Stomach (tissue), 9 donors: Measurements from ENCODE around the gene SEMA3A. TPM values are rescaled to one million over a fixed set of nuclear protein-coding genes. Genes with fewer than 3 reads are reported as not detected.

Source experiments
- DNase-seq, 2 donors: peaks; one replicate each; pipeline versions ENCODE4 v3.0.0 to v3.0.0-alpha.2; 2013 to 2019
- H3K27ac ChIP-seq, 5 donors: fragments of 200-600 bp in 4 of 5; sonication (generic) in 4 of 5; one replicate each; pipeline ENCODE4 v1.5.1; 2013 to 2019; ENCODE audit warnings: mild to moderate bottlenecking in 1 of 5, moderate library complexity in 1 of 5
- H3K27me3 ChIP-seq, 3 donors: fragments of 200-600 bp; sonication (generic); one replicate each; pipeline ENCODE4 v1.5.1; 2017 to 2019; ENCODE audit warnings: mixed run types in 1 of 3
- H3K36me3 ChIP-seq, 4 donors: fragments of 200-600 bp; sonication (generic); 1 replicate in 3 of 4; 2 replicates in 1 of 4; pipeline ENCODE4 v1.5.1; 2016 to 2019
- H3K4me1 ChIP-seq, 4 donors: fragments of 200-600 bp; sonication (generic); one replicate each; pipeline ENCODE4 v1.5.1; 2016 to 2019
- H3K4me3 ChIP-seq, 4 donors: fragments of 200-600 bp; sonication (generic) in 3 of 4; one replicate each; pipeline ENCODE4 v1.5.1; 2016 to 2019; ENCODE audit warnings: mild to moderate bottlenecking in 1 of 4
- H3K9me3 ChIP-seq, 4 donors: fragments of 200-600 bp; sonication (generic); one replicate each; pipeline ENCODE4 v1.5.1; 2016 to 2019
- EP300 ChIP-seq: sonication (generic); formaldehyde crosslinking; IDR thresholded peaks from one replicate; pipeline ENCODE4 v1.6.1; 2017; ENCODE audit warnings: antibody characterized with exemption
- POLR2A ChIP-seq, 4 donors: fragments of 450-650 bp; IDR thresholded peaks; one replicate each; pipeline ENCODE4 v1.6.1; 2016; ENCODE audit warnings: antibody characterized with exemption in 4 of 4, control low read depth in 2 of 4, mild to moderate bottlenecking in 1 of 4, moderate library complexity in 1 of 4
- POLR2AphosphoS5 ChIP-seq, 3 donors: sonication (generic); formaldehyde crosslinking; IDR thresholded peaks; one replicate each; pipeline ENCODE4 v1.6.1; 2016; ENCODE audit warnings: antibody characterized with exemption in 3 of 3
- WGBS, 5 donors: extraction: QIAGEN DNeasy Blood & Tissue Kit in 3 of 5; methylation state at CpG; one replicate each; pipeline versions ENCODE4 v1.1.5 to v1.1.7; 2013 to 2018; 5-methylcytosine and 5-hydroxymethylcytosine counted together
- intact Hi-C: fragments of 100-400 bp; cut with DNase I; formaldehyde crosslinking; loops from one replicate; pipeline ENCODE4 v1.15.1; 2023; ENCODE audit warnings: low total_unique reads
- polyA plus RNA-seq, 3 donors: library from polyadenylated mRNA; stranded (reverse); fragments of 200-250 nt; gene quantifications; one replicate each; pipeline ENCODE4 v1.2.3, GENCODE V29; 2013
- total RNA-seq, 5 donors: library from RNA; depleted of rRNA; stranded (reverse); fragments of >200 nt; gene quantifications; one replicate each; pipeline versions ENCODE4 v1.1.0 to v1.2.3, GENCODE V29; 2014 to 2016
- TF ChIP-seq, protein P1 (sequence below), 7 experiments: fragments of 450-650 bp in 4 of 7; fragments of 200-600 bp in 3 of 7; sonication (generic) in 3 of 7; IDR thresholded peaks; one replicate each; pipeline ENCODE4 v1.5.1; 2016 to 2019; ENCODE audit warnings: antibody characterized with exemption in 7 of 7, control low read depth in 2 of 7, mild to moderate bottlenecking in 1 of 7
- donor health status: healthy with polysubstance abuse.
- donor health status: Bipolar disorder and iron deficiency.
- donor health status: healthy.

Gene SEMA3A
- total and polyA plus RNA-seq, 8 donors: 0.31 to 34.8 (median 2.8) TPM

DNA sequence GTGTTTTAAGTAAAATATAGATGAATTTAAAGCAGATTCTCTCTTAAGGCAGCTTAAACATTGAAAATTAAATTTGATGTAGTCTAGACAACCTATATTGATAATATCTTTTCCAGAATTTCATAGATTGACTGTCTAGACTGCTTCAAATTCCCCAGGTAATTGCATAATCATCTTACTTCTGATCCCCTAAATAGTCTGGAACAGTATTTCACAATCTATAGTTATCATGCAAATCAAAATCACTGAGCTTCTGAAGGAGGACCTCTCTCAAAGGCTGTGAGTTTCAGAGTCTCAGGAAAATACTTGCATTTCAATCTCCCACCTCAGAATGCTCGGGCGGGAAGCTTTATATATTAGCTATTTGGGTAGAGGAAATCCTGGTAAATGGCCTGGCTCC, 87.3 kb downstream of the SEMA3A start:
- Histone ChIP-seq H3K4me3 (no peak overlapping the region), H3K4me1 (peaks cover 0 to 8% (median 3%) of the 10 kb centered on the region in 4 donors), H3K27ac (no peak overlapping the region), H3K9me3 (no peaks in the 10 kb centered on the region), H3K27me3 (no peaks in the 10 kb centered on the region), H3K36me3 (no peaks in the 10 kb centered on the region)
- no peak for DNase-seq
- 71 to 93% (median 87%) methylated on average over 2 of the region's 2 CpGs for WGBS, 5 donors
- intact Hi-C loops: no loop called here
- no peak for TF ChIP-seq POLR2AphosphoS5 (IDR thresholded peaks at IDR 0.05)
- TF ChIP-seq EP300: no peak
- TF ChIP-seq, protein P1, sequence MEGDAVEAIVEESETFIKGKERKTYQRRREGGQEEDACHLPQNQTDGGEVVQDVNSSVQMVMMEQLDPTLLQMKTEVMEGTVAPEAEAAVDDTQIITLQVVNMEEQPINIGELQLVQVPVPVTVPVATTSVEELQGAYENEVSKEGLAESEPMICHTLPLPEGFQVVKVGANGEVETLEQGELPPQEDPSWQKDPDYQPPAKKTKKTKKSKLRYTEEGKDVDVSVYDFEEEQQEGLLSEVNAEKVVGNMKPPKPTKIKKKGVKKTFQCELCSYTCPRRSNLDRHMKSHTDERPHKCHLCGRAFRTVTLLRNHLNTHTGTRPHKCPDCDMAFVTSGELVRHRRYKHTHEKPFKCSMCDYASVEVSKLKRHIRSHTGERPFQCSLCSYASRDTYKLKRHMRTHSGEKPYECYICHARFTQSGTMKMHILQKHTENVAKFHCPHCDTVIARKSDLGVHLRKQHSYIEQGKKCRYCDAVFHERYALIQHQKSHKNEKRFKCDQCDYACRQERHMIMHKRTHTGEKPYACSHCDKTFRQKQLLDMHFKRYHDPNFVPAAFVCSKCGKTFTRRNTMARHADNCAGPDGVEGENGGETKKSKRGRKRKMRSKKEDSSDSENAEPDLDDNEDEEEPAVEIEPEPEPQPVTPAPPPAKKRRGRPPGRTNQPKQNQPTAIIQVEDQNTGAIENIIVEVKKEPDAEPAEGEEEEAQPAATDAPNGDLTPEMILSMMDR (IDR thresholded peaks at IDR 0.05): no peak
- TF ChIP-seq POLR2A (IDR thresholded peaks at IDR 0.05): no peak

DNA sequence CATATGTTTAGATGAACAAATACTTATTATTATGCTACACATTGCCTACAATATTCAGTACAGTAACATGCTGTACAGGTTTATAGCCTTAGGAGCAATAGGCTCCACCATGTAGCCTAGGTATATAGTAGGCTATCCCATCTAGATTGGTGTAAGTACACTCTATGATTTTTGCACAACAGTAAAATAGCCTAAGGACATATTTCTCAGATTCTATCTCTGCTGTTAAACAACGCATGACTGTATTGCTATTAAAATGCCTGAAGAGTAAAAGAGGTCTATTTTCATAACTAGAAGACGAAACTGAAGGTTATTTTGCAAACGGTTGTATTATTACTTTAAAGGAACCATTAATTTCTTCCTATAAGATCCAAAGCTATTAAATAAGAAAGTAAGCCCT, 88.3 kb downstream of the SEMA3A start:
- DNase-seq: no peak
- Histone ChIP-seq H3K27ac (no peak overlapping the region), H3K4me1 (no peaks in the 10 kb centered on the region), H3K4me3 (no peak overlapping the region), H3K27me3 (no peaks in the 10 kb centered on the region), H3K36me3 (no peaks in the 10 kb centered on the region), H3K9me3 (no peaks in the 10 kb centered on the region)
- WGBS, 5 donors: 86 to 93% (median 88%) methylated on average over 3 of the region's 3 CpGs
- intact Hi-C loops: no loop called here
- TF ChIP-seq POLR2AphosphoS5 (IDR thresholded peaks at IDR 0.05) (no peak), EP300 (no peak), POLR2A (IDR thresholded peaks at IDR 0.05) (no peak)
- TF ChIP-seq, protein P1 (IDR thresholded peaks at IDR 0.05): no peak

DNA sequence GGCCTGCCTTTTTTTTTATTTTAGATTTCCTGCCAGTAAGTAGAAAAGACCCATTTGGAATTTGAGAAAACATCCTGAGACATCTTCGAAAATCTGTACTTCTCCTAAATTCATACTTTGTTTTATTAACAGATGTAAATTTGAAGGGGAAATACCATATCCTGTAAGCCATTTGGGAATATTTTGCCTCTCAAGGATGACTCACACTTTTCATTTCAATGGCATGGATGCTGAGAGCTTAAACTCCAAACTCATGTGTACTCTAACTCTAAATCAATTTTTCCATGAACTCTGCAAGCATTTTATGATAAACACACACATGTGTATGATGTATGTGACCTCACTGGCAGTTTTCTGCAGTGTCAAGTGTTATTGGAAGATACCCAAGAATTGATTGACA, 89.0 kb downstream of the SEMA3A start:
- H3K27me3 ChIP-seq: no peaks in the 10 kb centered on the region
- H3K27ac ChIP-seq: no peak overlapping the region
- intact Hi-C loops: no loop called here
- DNase-seq: no peak
- 10 to 72% (median 65%) methylated on average over 1 of the region's 1 CpG for WGBS, 5 donors
- no peak overlapping the region for H3K4me3 ChIP-seq
- TF ChIP-seq, protein P1 (IDR thresholded peaks at IDR 0.05): no peak
- TF ChIP-seq POLR2AphosphoS5 (IDR thresholded peaks at IDR 0.05) (no peak), EP300 (no peak), POLR2A (IDR thresholded peaks at IDR 0.05) (no peak)
- H3K36me3 ChIP-seq: no peaks in the 10 kb centered on the region
- H3K4me1 ChIP-seq: no peaks in the 10 kb centered on the region
- H3K9me3 ChIP-seq: no peaks in the 10 kb centered on the region

GRCh38 chr7:84104826-84105225, 89.8 kb downstream of the SEMA3A start:
- Histone ChIP-seq H3K4me3 (no peak overlapping the region), H3K4me1 (no peaks in the 10 kb centered on the region), H3K27me3 (no peaks in the 10 kb centered on the region), H3K9me3 (no peaks in the 10 kb centered on the region), H3K36me3 (no peaks in the 10 kb centered on the region), H3K27ac (no peak overlapping the region)
- TF ChIP-seq, protein P1 (IDR thresholded peaks at IDR 0.05): no peak
- TF ChIP-seq EP300 (no peak), POLR2AphosphoS5 (IDR thresholded peaks at IDR 0.05) (no peak), POLR2A (IDR thresholded peaks at IDR 0.05) (no peak)
- intact Hi-C loops: no loop called here
- WGBS, 5 donors: 80 to 88% (median 87%) methylated on average over 3 of the region's 3 CpGs
- DNase-seq: no peak
